Keratinocyte (primary cell): ENCODE data around the gene FLVCR2. TPM values are rescaled to one million over a fixed set of nuclear protein-coding genes. Genes with fewer than 3 reads are reported as not detected.

Source experiments
- DNase-seq: peaks from one replicate; pipeline ENCODE4 v3.0.0-alpha.2; 2011; ENCODE audit warnings: low read depth, missing footprints, low spot score
- FAIRE-seq: peaks from 2 replicates; lab custom pipeline; 2011; peaks lifted over from hg19 to GRCh38; lab: Jason Lieb, UNC
- H2AFZ ChIP-seq: 2 replicates; pipeline ENCODE4 v1.6.0; 2012; ENCODE audit warnings: low read length, control low read depth, inconsistent platforms; ENCODE audit not compliant: control insufficient read depth
- H3K27ac ChIP-seq: 2 replicates; pipeline ENCODE4 v1.5.1; 2011; ENCODE audit warnings: low read length; ENCODE audit not compliant: control insufficient read depth, insufficient read depth
- H3K27me3 ChIP-seq: 3 replicates; pipeline ENCODE4 v1.6.0; 2011; ENCODE audit warnings: low read length; ENCODE audit not compliant: control insufficient read depth, insufficient read depth; ENCODE audit errors: extremely low read depth
- H3K36me3 ChIP-seq, 2 experiments: 2 replicates in 1 of 2; 3 replicates in 1 of 2; pipeline ENCODE4 v1.5.1; 2011; ENCODE audit warnings: low read length in 2 of 2, mild to moderate bottlenecking in 1 of 2; ENCODE audit not compliant: control insufficient read depth in 2 of 2, insufficient read depth in 2 of 2; ENCODE audit errors: extremely low read depth in 1 of 2
- H3K4me1 ChIP-seq: 3 replicates; pipeline ENCODE4 v1.5.1; 2011; ENCODE audit warnings: low read length; ENCODE audit not compliant: control insufficient read depth, insufficient read depth; ENCODE audit errors: extremely low read depth
- H3K4me2 ChIP-seq: 3 replicates; pipeline ENCODE4 v1.6.0; 2011; ENCODE audit warnings: low read depth, low read length; ENCODE audit not compliant: control insufficient read depth, insufficient read depth; ENCODE audit errors: extremely low read depth
- H3K4me3 ChIP-seq, 3 experiments: fragments of 200-600 bp in 1 of 3; sonication (generic) in 1 of 3; 2 replicates in 2 of 3; 3 replicates in 1 of 3; pipeline ENCODE4 v1.5.1; 2011 to 2016; ENCODE audit warnings: low read length in 3 of 3, mild to moderate bottlenecking in 3 of 3, control low read depth in 2 of 3, inconsistent platforms in 1 of 3, low read depth in 1 of 3, mixed read lengths in 1 of 3, mixed run types in 1 of 3, moderate library complexity in 1 of 3; ENCODE audit not compliant: control insufficient read depth in 2 of 3, insufficient read depth in 2 of 3; ENCODE audit errors: extremely low read depth in 1 of 3
- H3K79me2 ChIP-seq: 2 replicates; pipeline ENCODE4 v1.6.0; 2012; ENCODE audit warnings: low read length; ENCODE audit not compliant: control insufficient read depth, insufficient read depth
- H3K9ac ChIP-seq: 3 replicates; pipeline ENCODE4 v1.6.0; 2011; ENCODE audit warnings: low read length; ENCODE audit not compliant: control insufficient read depth, insufficient read depth; ENCODE audit errors: extremely low read depth
- H3K9me1 ChIP-seq: 3 replicates; pipeline ENCODE4 v1.6.0; 2011; ENCODE audit warnings: low read length; ENCODE audit not compliant: control insufficient read depth, insufficient read depth; ENCODE audit errors: extremely low read depth
- H3K9me3 ChIP-seq: 2 replicates; pipeline ENCODE4 v1.5.1; 2012; ENCODE audit warnings: low read depth, low read length; ENCODE audit not compliant: control insufficient read depth
- H4K20me1 ChIP-seq: 3 replicates; pipeline ENCODE4 v1.6.0; 2011; ENCODE audit warnings: low read length; ENCODE audit not compliant: control insufficient read depth, insufficient read depth; ENCODE audit errors: extremely low read depth
- EZH2 ChIP-seq: IDR thresholded peaks from one replicate; pipeline ENCODE4 v1.6.1; 2012; ENCODE audit warnings: inconsistent platforms, mild to moderate bottlenecking, low read length, moderate library complexity
- dilution Hi-C: fragments of 300-500 bp; cut with MboI; formaldehyde crosslinking; loops from one replicate; pipeline ENCODE4 v1.7.0; 2020; ENCODE audit warnings: low sequenced_read_pairs; ENCODE audit not compliant: extremely low pct_ligation_motif_present
- polyA plus RNA-seq, 5 experiments: library from polyadenylated mRNA; depleted of rRNA in 3 of 5; stranded (reverse) in 3 of 5; stranded (forward) in 1 of 5; unstranded in 1 of 5; fragments of >200 nt; gene quantifications; 1 replicate in 1 of 5; 2 replicates in 3 of 5; 3 replicates in 1 of 5; pipeline versions ENCODE4 v1.2.1 to v1.2.3, GENCODE V29; 2011 to 2012; ENCODE audit warnings: missing spikeins in 2 of 5, low read depth in 1 of 5, low replicate concordance in 1 of 5
- TF ChIP-seq, protein P1 (sequence below), 3 experiments: IDR thresholded peaks in 1 of 3; conservative IDR thresholded peaks in 1 of 3; optimal IDR thresholded peaks in 1 of 3; 2 replicates in 2 of 3; 3 replicates in 1 of 3; pipeline versions ENCODE3 to v1.5.1; 2011; ENCODE audit warnings: low read length in 3 of 3, mild to moderate bottlenecking in 3 of 3, moderate library complexity in 2 of 3, control low read depth in 1 of 3, inconsistent platforms in 1 of 3; ENCODE audit not compliant: insufficient read depth in 2 of 3; ENCODE audit errors: extremely low read depth in 1 of 3

Gene FLVCR2
- polyA plus RNA-seq, 1 donor (not counting 4 experiments of a cell fraction or from before 2014, with no cell fraction given): 0.45 TPM

DNA sequence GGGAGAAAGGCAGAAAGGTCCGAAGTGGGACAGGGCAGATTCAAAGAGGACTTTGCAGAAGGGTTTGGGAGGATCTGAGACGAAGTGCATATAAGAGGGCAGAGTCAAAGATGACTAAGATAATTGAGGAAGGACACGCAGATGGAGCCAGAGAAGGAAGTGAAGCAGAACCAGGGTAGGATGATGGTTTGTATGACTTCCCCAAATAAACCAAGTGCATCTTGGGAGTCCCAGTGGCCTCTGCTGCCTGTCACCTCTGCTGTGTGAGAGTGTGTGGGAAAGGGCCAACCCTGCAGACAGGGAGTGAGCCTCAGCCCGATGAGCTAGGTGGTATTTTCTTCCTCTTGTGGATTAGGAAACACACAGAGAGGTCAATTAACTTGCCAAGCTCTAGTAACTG, 36.8 kb downstream of the FLVCR2 start:
- no peak overlapping the region for H3K27ac ChIP-seq
- FAIRE-seq (no peak), DNase-seq (no peak)
- H3K36me3 ChIP-seq: no peaks in the 10 kb centered on the region
- H4K20me1 ChIP-seq: no peaks in the 10 kb centered on the region
- H2AFZ ChIP-seq: no peak overlapping the region
- no peaks in the 10 kb centered on the region for H3K9me3 ChIP-seq
- H3K4me2 ChIP-seq: no peak overlapping the region
- no peaks in the 10 kb centered on the region for H3K4me1 ChIP-seq
- no peak overlapping the region for H3K9ac ChIP-seq
- TF ChIP-seq, protein P1, sequence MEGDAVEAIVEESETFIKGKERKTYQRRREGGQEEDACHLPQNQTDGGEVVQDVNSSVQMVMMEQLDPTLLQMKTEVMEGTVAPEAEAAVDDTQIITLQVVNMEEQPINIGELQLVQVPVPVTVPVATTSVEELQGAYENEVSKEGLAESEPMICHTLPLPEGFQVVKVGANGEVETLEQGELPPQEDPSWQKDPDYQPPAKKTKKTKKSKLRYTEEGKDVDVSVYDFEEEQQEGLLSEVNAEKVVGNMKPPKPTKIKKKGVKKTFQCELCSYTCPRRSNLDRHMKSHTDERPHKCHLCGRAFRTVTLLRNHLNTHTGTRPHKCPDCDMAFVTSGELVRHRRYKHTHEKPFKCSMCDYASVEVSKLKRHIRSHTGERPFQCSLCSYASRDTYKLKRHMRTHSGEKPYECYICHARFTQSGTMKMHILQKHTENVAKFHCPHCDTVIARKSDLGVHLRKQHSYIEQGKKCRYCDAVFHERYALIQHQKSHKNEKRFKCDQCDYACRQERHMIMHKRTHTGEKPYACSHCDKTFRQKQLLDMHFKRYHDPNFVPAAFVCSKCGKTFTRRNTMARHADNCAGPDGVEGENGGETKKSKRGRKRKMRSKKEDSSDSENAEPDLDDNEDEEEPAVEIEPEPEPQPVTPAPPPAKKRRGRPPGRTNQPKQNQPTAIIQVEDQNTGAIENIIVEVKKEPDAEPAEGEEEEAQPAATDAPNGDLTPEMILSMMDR (optimal IDR thresholded peaks at IDR 0.05 in 1 of 3, IDR thresholded peaks at IDR 0.05 in 1 of 3, conservative IDR thresholded peaks at IDR 0.05 in 1 of 3; ENCODE audit: extremely low read depth in 1 of 3, insufficient read depth in 2 of 3, low read length in 3 of 3): no peak
- TF ChIP-seq EZH2: no peak
- peaks cover 2% of the 10 kb centered on the region for H3K27me3 ChIP-seq
- dilution Hi-C loops: no loop called here
- no peaks in the 10 kb centered on the region for H3K9me1 ChIP-seq
- no peak overlapping the region for H3K4me3 ChIP-seq
- no peaks in the 10 kb centered on the region for H3K79me2 ChIP-seq

DNA sequence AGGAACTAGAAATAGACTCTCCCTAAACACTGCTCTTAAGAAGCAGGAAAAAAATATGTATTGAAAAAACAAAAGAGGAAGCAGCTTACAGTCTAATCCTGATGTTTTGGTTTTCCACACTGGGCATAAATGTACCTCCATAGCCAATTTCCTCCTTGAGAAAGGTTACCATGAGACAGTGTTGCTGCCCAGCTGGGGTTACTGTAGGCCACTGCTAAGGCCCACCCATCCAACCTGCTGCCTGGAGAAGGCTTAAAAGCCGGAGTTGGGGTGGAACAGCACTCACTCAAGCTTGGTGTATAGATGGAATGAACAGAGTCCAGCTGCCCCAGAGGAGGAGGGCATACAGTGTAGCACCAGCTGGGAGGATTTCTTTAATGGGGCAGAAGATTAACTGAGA, 41.1 kb downstream of the FLVCR2 start:
- Histone ChIP-seq H4K20me1 (no peaks in the 10 kb centered on the region), H3K27me3 (peaks cover 2% of the 10 kb centered on the region), H3K79me2 (no peaks in the 10 kb centered on the region), H3K9me3 (no peaks in the 10 kb centered on the region), H3K9ac (no peak overlapping the region), H3K9me1 (no peaks in the 10 kb centered on the region), H3K27ac (no peak overlapping the region), H3K36me3 (no peaks in the 10 kb centered on the region), H3K4me2 (no peak overlapping the region), H3K4me3 (no peak overlapping the region), H2AFZ (no peak overlapping the region), H3K4me1 (no peaks in the 10 kb centered on the region)
- DNase-seq (no peak), FAIRE-seq (no peak)
- TF ChIP-seq, protein P1 (optimal IDR thresholded peaks at IDR 0.05 in 1 of 3, IDR thresholded peaks at IDR 0.05 in 1 of 3, conservative IDR thresholded peaks at IDR 0.05 in 1 of 3; ENCODE audit: extremely low read depth in 1 of 3, insufficient read depth in 2 of 3, low read length in 3 of 3): no peak
- TF ChIP-seq EZH2: no peak
- dilution Hi-C loops: no loop called here
